ENCODE measurements around the gene CDC20.
"Not testable (repeated sequence)": the region's sequence is repeated elsewhere in the genome, so short reads cannot be mapped to it uniquely, and the experiment has no call there.

Gene CDC20

GRCh38 chr1:43400441-43400840 lies 41.7 kb downstream of the CDC20 start:
- DNase-seq, H3K4me3 Mint-ChIP-seq, H3K9me3 Mint-ChIP-seq, H3K27ac Mint-ChIP-seq, H3K27me3 Mint-ChIP-seq: not testable (repeated sequence)
- peaks cover 65% of the 10 kb centered on the region for H3K36me3 Mint-ChIP-seq (ENCODE audit: low read depth)
- H3K4me1 Mint-ChIP-seq (ENCODE audit: low read depth), result peaks cover 10% of the 10 kb centered on the region

- Mint-ChIP-seq H3K27ac (peak overlapping the region; percentile 7), H3K27me3 (no peaks in the 10 kb centered on the region), H3K4me1 (ENCODE audit: low read depth) (peaks cover 8% of the 10 kb centered on the region), H3K36me3 (ENCODE audit: low read depth) (peaks cover 66% of the 10 kb centered on the region), H3K4me3 (no peak overlapping the region), H3K9me3 (no peaks in the 10 kb centered on the region)
- no peak for DNase-seq
Measured at GRCh38 chr1:43402089-43402865, 43.5 kb downstream of the CDC20 start.

GRCh38 chr1:43404353-43404752 lies 45.6 kb downstream of the CDC20 start:
- no peaks in the 10 kb centered on the region for H3K9me3 Mint-ChIP-seq
- H3K4me3 Mint-ChIP-seq, result no peak overlapping the region
- H3K27ac Mint-ChIP-seq, result no peak overlapping the region
- H3K4me1 Mint-ChIP-seq (ENCODE audit: low read depth), result peaks cover 5% of the 10 kb centered on the region
- peaks cover 73% of the 10 kb centered on the region for H3K36me3 Mint-ChIP-seq (ENCODE audit: low read depth)
- no peaks in the 10 kb centered on the region for H3K27me3 Mint-ChIP-seq
- DNase-seq, result no peak

- Mint-ChIP-seq H3K4me3 (no peak overlapping the region), H3K9me3 (no peaks in the 10 kb centered on the region), H3K27ac (no peak overlapping the region), H3K4me1 (ENCODE audit: low read depth) (peaks cover 5% of the 10 kb centered on the region), H3K36me3 (ENCODE audit: low read depth) (peaks cover 79% of the 10 kb centered on the region), H3K27me3 (no peaks in the 10 kb centered on the region)
- no peak for DNase-seq
Measured at GRCh38 chr1:43405219-43405875, 46.6 kb downstream of the CDC20 start.

- H3K27ac Mint-ChIP-seq, result no peak overlapping the region
- H3K9me3 Mint-ChIP-seq, result no peaks in the 10 kb centered on the region
- peaks cover 83% of the 10 kb centered on the region for H3K36me3 Mint-ChIP-seq (ENCODE audit: low read depth)
- H3K27me3 Mint-ChIP-seq, result no peaks in the 10 kb centered on the region
- peaks cover 5% of the 10 kb centered on the region for H3K4me1 Mint-ChIP-seq (ENCODE audit: low read depth)
- no peak overlapping the region for H3K4me3 Mint-ChIP-seq
- DNase-seq, result no peak
Measured at GRCh38 chr1:43405876-43406234, 47.1 kb downstream of the CDC20 start.

GRCh38 chr1:43410571-43410970 lies 51.8 kb downstream of the CDC20 start:
- no peaks in the 10 kb centered on the region for H3K27me3 Mint-ChIP-seq
- no peaks in the 10 kb centered on the region for H3K9me3 Mint-ChIP-seq

More at GRCh38 chr1:43410571-43410970, 51.8 kb downstream of the CDC20 start:
- no peak overlapping the region for H3K27ac Mint-ChIP-seq
- no peak for DNase-seq
- no peak overlapping the region for H3K4me3 Mint-ChIP-seq
- peaks cover 72% of the 10 kb centered on the region for H3K36me3 Mint-ChIP-seq (ENCODE audit: low read depth)
- H3K4me1 Mint-ChIP-seq (ENCODE audit: low read depth), result no peaks in the 10 kb centered on the region
